Renal pelvis (tissue), 4 donors: Measurements from ENCODE around the gene MAML3. TPM values are rescaled to one million over a fixed set of nuclear protein-coding genes. Genes with fewer than 3 reads are reported as not detected.

Experiments
- DNase-seq: peaks from one replicate; pipeline ENCODE4 v3.0.0-alpha.2; 2013
- polyA plus RNA-seq, 3 donors: library from polyadenylated mRNA; unstranded; fragments of 120-200 nt; gene quantifications; one replicate each; pipeline ENCODE4 v1.2.1, GENCODE V29; 2013; ENCODE audit not compliant: insufficient read length in 3 of 3

The MAML3 gene
- polyA plus RNA-seq, 3 donors: 17.5 to 20.3 (median 17.6) TPM

GRCh38 chr4:139690419-139690818 is 463.6 kb downstream of the MAML3 start:
- DNase-seq: no peak

- peak; percentile 15 for DNase-seq
These were observed 464.8 kb downstream of the MAML3 start for GRCh38 chr4:139689093-139689722.

GRCh38 chr4:139686988-139687387 is 467.0 kb downstream of the MAML3 start:
- DNase-seq: no peak

GRCh38 chr4:139686130-139686529 is 467.9 kb downstream of the MAML3 start:
- no peak for DNase-seq

- no peak for DNase-seq
These were observed 468.8 kb downstream of the MAML3 start for GRCh38 chr4:139685180-139685579.

GRCh38 chr4:139684351-139684750 is 469.6 kb downstream of the MAML3 start:
- no peak for DNase-seq

- DNase-seq: peak; percentile 14
These were observed 471.2 kb downstream of the MAML3 start for GRCh38 chr4:139682741-139683151.

- no peak for DNase-seq
These were observed 471.7 kb downstream of the MAML3 start for GRCh38 chr4:139682309-139682708.

GRCh38 chr4:139676913-139677585 is 476.9 kb downstream of the MAML3 start:
- no peak for DNase-seq

- DNase-seq: no peak
These were observed 477.6 kb downstream of the MAML3 start for GRCh38 chr4:139676365-139676764.

- no peak for DNase-seq
These were observed 478.3 kb downstream of the MAML3 start for GRCh38 chr4:139675651-139676050.

GRCh38 chr4:139674875-139675550 is 479.0 kb downstream of the MAML3 start:
- no peak for DNase-seq

- no peak for DNase-seq
These were observed 481.3 kb downstream of the MAML3 start for GRCh38 chr4:139672732-139673131.

- DNase-seq: no peak
These were observed 481.8 kb downstream of the MAML3 start for GRCh38 chr4:139672215-139672614.

- no peak for DNase-seq
These were observed 483.2 kb downstream of the MAML3 start for GRCh38 chr4:139670775-139671174.

GRCh38 chr4:139669890-139670289 is 484.1 kb downstream of the MAML3 start:
- DNase-seq: no peak

GRCh38 chr4:139669335-139669734 is 484.6 kb downstream of the MAML3 start:
- no peak for DNase-seq

- DNase-seq: no peak
These were observed 485.3 kb downstream of the MAML3 start for GRCh38 chr4:139668658-139669201.

- DNase-seq: no peak
These were observed 485.9 kb downstream of the MAML3 start for GRCh38 chr4:139668036-139668435.
